Measurements from ENCODE around the gene CTSF. TPM values are rescaled to one million over a fixed set of nuclear protein-coding genes. Genes with fewer than 3 reads are reported as not detected.
"Not testable (repeated sequence)": the region's sequence is repeated elsewhere in the genome, so short reads cannot be mapped to it uniquely, and the experiment has no call there.

The CTSF gene
- total RNA-seq = under 1 TPM; 0.33 to 0.89 (median 0.63) TPM

DNA sequence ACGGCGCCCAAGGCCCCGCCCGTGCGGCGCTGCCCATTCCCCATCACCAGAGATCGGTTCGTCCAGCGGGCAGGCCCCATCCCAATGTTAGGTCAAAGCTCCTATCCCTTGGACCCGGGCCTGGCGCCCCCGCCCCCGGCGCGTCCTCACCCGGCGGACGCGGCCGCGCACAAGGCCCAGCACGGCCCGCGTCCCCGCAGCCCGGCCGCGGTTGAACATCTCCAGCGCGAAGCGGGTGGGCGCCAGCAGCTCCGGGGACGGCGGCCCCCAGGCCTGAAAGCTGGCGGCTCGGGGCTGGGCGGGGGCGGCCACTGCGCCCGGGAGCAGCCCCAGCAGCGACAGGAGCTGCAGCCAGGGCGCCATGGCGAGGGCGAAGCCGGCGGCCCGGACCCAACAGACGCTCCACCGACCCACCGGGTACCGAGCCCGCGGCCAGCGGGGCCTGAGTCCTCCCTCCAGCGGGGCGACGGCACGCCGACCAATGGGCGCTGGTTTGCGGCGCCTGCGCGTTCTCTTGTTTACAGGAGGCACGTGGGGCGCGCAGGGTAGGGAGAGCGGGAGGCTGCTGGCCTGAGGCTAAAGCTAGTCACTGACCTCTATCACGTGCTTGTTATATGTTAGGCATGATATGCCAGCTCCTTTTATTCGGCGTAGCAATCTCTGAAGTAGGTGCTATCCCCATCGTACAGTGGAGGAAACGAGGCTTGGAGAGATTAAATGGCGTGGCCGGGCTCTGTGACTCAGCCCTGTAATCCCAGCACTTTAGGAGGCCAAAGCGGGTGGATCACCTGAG is at the start of gene CTSF:
CTSF (minus strand) TSS at position 483 of the 793 bp plus-strand sequence; CDS start at position 363, 120 bp downstream.
- ATAC-seq = peak; percentile 96 to 97

DNA sequence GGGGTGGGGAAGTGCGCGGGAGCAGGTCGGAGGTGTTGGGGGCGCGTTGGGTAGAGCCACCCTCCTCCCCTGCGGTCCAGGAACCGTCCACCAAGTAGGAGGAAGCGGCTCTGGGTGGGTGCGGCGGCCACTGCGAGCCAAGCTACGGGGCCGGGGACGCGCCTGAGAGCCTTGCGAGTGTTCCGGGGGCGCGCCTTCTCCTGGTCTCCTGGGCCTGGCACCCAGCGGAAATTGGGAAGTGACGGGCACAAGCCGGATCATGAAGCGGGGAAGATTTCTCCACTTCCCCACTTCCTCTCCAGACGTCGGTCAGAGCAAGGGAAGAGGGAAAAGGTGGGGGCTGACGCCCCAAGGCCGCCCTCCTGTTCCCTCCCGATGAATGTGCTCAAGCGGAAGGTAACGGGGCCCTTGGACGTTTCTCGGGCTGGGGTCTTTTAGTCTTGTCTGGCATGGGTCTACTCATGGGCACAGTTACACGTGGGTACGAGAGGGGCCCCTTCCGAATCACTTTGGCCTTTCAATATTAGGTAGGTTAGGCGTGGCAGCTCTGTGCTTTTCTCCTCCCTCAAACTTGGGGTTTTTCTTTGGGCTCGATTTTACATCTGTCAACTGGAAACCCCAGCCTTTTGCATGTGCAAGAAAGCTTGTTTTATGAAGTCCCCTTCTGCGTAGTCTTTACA is 48.9 kb upstream of the CTSF start:
- H3K4me3 Mint-ChIP-seq = peak overlapping the region; percentile 98
- H3K9me3 Mint-ChIP-seq = no peaks in the 10 kb centered on the region
- no peaks in the 10 kb centered on the region for H3K27me3 Mint-ChIP-seq (ENCODE audit: low read depth)
- ATAC-seq (no peak), DNase-seq (no peak)
- peaks cover 32% of the 10 kb centered on the region for H3K36me3 Mint-ChIP-seq (ENCODE audit: insufficient read depth)
- peaks cover 44% of the 10 kb centered on the region for H3K4me1 Mint-ChIP-seq (ENCODE audit: low read depth)

More for the DNA sequence above, at the start of gene CTSF:
- H3K4me1 Mint-ChIP-seq (ENCODE audit: low read depth) = peaks cover 12% of the 10 kb centered on the region
- H3K27me3 Mint-ChIP-seq (ENCODE audit: low read depth) = peaks cover 4% of the 10 kb centered on the region
- peak within 1 kb of the TSS; percentile 77 for H3K4me3 Mint-ChIP-seq
- no peaks in the 10 kb centered on the region for H3K9me3 Mint-ChIP-seq
- no peaks in the 10 kb centered on the region for H3K36me3 Mint-ChIP-seq (ENCODE audit: insufficient read depth)
- peak; percentile 66 for DNase-seq

GRCh38 chr11:66616379-66617154 is 48.2 kb upstream of the CTSF start, which contains the start of gene RBM14:
TSS of gene RBM14 (plus strand) at chr11:66616630. CDS start at chr11:66616721, 91 bp downstream.
- H3K4me1 Mint-ChIP-seq (ENCODE audit: low read depth) = peaks cover 38% of the 10 kb centered on the region
- H3K36me3 Mint-ChIP-seq (ENCODE audit: insufficient read depth) = peaks cover 29% of the 10 kb centered on the region
- ATAC-seq = peak; percentile 94 to 95
- DNase-seq = peak; percentile 96
- H3K27me3 Mint-ChIP-seq (ENCODE audit: low read depth) = no peaks in the 10 kb centered on the region
- H3K4me3 Mint-ChIP-seq = peak within 1 kb of the TSS; percentile 98
- no peaks in the 10 kb centered on the region for H3K9me3 Mint-ChIP-seq

GRCh38 chr11:66614073-66614472 is 45.7 kb upstream of the CTSF start:
- H3K27me3 Mint-ChIP-seq (ENCODE audit: low read depth) = no peaks in the 10 kb centered on the region
- no peaks in the 10 kb centered on the region for H3K9me3 Mint-ChIP-seq
- H3K36me3 Mint-ChIP-seq (ENCODE audit: insufficient read depth) = peaks cover 16% of the 10 kb centered on the region
- no peak for ATAC-seq
- no peak overlapping the region for H3K4me3 Mint-ChIP-seq
- peaks cover 34% of the 10 kb centered on the region for H3K4me1 Mint-ChIP-seq (ENCODE audit: low read depth)
- DNase-seq = no peak

DNA sequence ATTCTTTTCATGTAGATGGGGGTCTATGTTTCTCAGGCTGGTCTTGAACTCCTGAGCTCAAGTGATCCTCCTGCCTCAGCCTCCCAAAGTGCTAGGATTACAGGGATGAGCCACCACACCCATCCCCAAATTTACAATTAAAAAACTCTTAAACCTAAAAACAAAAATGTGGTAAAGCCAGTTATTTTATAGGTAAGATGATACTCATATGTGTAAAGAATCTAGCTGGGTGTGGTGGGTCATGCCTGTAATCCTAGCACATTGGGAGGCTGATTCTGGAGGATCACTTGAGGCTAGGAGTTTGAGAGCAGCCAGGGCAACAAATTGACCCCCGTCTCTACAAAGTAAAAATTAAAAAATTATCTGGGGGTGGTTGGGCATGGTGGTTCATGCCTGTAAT is 44.1 kb upstream of the CTSF start:
- Mint-ChIP-seq H3K4me1 (ENCODE audit: low read depth) (peaks cover 21% of the 10 kb centered on the region), H3K9me3 (no peaks in the 10 kb centered on the region), H3K27me3 (ENCODE audit: low read depth) (no peaks in the 10 kb centered on the region), H3K36me3 (ENCODE audit: insufficient read depth) (peaks cover under 1% of the 10 kb centered on the region), H3K4me3 (no peak overlapping the region)
- no peak for DNase-seq
- no peak for ATAC-seq

GRCh38 chr11:66609721-66610617 is 41.6 kb upstream of the CTSF start:
- Mint-ChIP-seq H3K4me3 (no peak overlapping the region), H3K36me3 (ENCODE audit: insufficient read depth) (peaks cover 5% of the 10 kb centered on the region), H3K9me3 (no peaks in the 10 kb centered on the region), H3K27me3 (ENCODE audit: low read depth) (no peaks in the 10 kb centered on the region), H3K4me1 (ENCODE audit: low read depth) (peaks cover 14% of the 10 kb centered on the region)
- no peak for DNase-seq
- ATAC-seq = no peak

DNA sequence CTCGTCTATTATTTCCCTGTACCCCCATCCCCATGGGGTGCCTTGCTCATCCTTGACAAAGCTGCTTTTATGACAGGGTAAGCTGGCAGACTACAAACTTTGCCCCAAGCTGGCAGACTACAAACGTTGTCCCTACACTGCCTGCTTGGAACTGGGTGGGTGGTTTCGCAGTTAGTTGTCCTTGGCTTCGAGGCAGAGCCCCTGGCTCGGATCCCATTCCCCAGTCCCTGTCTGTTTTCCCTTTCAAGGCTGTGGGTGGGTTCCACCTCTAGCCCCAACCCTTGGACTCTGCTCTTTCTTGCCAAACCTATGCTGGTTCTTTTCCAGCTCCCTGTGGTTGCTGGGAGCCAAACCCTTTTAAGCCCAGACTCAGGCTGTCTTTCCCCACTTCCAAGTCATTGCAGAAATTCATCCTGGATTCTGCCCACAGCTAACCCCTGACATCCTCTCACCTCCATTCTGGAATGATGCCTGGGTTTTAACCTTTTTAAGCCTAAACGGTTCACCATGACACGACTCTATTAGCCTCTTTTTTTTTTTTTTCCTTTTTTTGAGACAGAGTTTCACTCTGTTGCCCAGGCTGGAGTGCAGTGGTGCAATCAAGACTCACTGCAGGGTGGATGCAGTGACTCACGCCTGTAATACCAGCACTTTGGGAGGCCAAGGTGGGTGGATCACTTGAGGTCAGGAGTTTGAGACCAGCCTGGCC is 38.9 kb upstream of the CTSF start:
- peaks cover 10% of the 10 kb centered on the region for H3K36me3 Mint-ChIP-seq (ENCODE audit: insufficient read depth)
- no peak overlapping the region for H3K4me3 Mint-ChIP-seq
- peaks cover 14% of the 10 kb centered on the region for H3K4me1 Mint-ChIP-seq (ENCODE audit: low read depth)
- ATAC-seq (no peak), DNase-seq (no peak)
- no peaks in the 10 kb centered on the region for H3K9me3 Mint-ChIP-seq
- H3K27me3 Mint-ChIP-seq (ENCODE audit: low read depth) = no peaks in the 10 kb centered on the region

- Mint-ChIP-seq H3K4me1 (ENCODE audit: low read depth) (peaks cover 14% of the 10 kb centered on the region), H3K36me3 (ENCODE audit: insufficient read depth) (peaks cover 14% of the 10 kb centered on the region)
- not testable (repeated sequence) for H3K9me3 Mint-ChIP-seq; H3K27me3 Mint-ChIP-seq (ENCODE audit: low read depth); H3K4me3 Mint-ChIP-seq; ATAC-seq; DNase-seq
Observed at GRCh38 chr11:66606608-66607007, 38.2 kb upstream of the CTSF start.

- Mint-ChIP-seq H3K4me1 (ENCODE audit: low read depth) (no peaks in the 10 kb centered on the region), H3K4me3 (no peak overlapping the region), H3K27me3 (ENCODE audit: low read depth) (no peaks in the 10 kb centered on the region), H3K9me3 (no peaks in the 10 kb centered on the region), H3K36me3 (ENCODE audit: insufficient read depth) (peaks cover 20% of the 10 kb centered on the region)
- no peak for DNase-seq
- ATAC-seq = no peak
Observed at GRCh38 chr11:66604155-66604554, 35.7 kb upstream of the CTSF start.

GRCh38 chr11:66603072-66603471 is 34.7 kb upstream of the CTSF start:
- Mint-ChIP-seq H3K36me3 (ENCODE audit: insufficient read depth) (peaks cover 24% of the 10 kb centered on the region), H3K4me1 (ENCODE audit: low read depth) (no peaks in the 10 kb centered on the region), H3K4me3 (no peak overlapping the region), H3K27me3 (ENCODE audit: low read depth) (no peaks in the 10 kb centered on the region), H3K9me3 (no peaks in the 10 kb centered on the region)
- no peak for DNase-seq
- no peak for ATAC-seq

DNA sequence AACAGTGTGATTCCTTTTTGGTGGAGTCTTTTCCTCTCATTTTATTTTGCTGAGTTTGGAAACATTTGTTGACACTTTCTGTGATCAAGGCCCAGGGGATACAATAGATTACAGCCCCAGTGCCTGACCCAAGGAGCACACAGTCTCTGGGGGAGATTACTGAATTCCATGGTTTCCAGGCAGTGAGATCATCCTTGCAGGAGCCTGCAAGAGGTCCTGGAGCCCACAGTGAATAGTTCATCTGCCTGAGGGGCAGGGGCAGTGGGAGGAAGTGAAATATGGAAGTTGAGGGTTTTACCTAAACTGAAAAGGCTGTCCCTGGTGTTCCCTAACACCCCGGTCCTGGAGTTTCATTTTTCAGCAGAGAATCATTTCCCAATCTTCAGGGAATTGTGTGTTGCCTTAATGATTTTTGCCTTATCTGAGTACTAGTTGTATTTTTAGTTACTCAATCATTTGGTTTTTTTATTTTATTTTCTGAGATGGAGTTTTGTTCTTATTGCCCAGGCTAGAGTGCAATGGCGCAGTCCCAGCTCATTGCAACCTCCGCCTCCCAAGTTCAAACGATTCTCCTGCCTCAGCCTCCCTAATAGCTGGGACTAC is 32.3 kb upstream of the CTSF start:
- Mint-ChIP-seq H3K27me3 (ENCODE audit: low read depth) (no peaks in the 10 kb centered on the region), H3K36me3 (ENCODE audit: insufficient read depth) (peaks cover 24% of the 10 kb centered on the region), H3K4me1 (ENCODE audit: low read depth) (peaks cover under 1% of the 10 kb centered on the region), H3K4me3 (no peak overlapping the region), H3K9me3 (no peaks in the 10 kb centered on the region)
- DNase-seq = no peak
- no peak for ATAC-seq

DNA sequence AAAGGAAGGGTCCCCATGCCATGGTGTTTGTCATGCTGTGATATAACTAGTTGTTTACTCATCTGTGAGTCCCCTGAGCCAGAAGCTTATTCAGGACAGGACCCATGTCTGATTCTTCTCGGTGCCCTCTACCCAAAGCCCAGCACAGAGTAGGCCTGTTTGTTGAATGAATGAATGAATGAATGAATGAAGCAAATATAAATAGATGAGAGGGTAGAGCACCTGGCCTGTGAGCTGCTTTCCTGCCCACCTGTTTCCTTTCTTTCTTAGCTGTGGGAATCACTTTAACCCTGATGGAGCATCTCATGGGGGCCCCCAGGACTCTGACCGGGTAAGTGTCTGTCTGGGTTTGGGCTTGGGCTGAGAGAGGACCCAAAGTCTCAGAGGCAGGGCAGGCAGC is 31.8 kb upstream of the CTSF start:
- peaks cover 20% of the 10 kb centered on the region for H3K36me3 Mint-ChIP-seq (ENCODE audit: insufficient read depth)
- H3K27me3 Mint-ChIP-seq (ENCODE audit: low read depth) = no peaks in the 10 kb centered on the region
- no peak for DNase-seq
- peaks cover 6% of the 10 kb centered on the region for H3K4me1 Mint-ChIP-seq (ENCODE audit: low read depth)
- no peaks in the 10 kb centered on the region for H3K9me3 Mint-ChIP-seq
- ATAC-seq = no peak
- no peak overlapping the region for H3K4me3 Mint-ChIP-seq

GRCh38 chr11:66598993-66599392 is 30.6 kb upstream of the CTSF start:
- ATAC-seq (no peak), DNase-seq (no peak)
- Mint-ChIP-seq H3K4me1 (ENCODE audit: low read depth) (peaks cover 15% of the 10 kb centered on the region), H3K27me3 (ENCODE audit: low read depth) (no peaks in the 10 kb centered on the region), H3K4me3 (no peak overlapping the region), H3K36me3 (ENCODE audit: insufficient read depth) (peaks cover 15% of the 10 kb centered on the region), H3K9me3 (no peaks in the 10 kb centered on the region)
